GM12873 (cell line): ENCODE measurements around the gene INTS4.

ENCODE experiments used
- CTCF ChIP-seq: IDR thresholded peaks from 2 replicates; pipeline ENCODE4 v1.5.1; 2012; ENCODE audit warnings: low read depth, mild to moderate bottlenecking, moderate library complexity, low read length, control low read depth; ENCODE audit not compliant: insufficient read depth; ENCODE audit errors: missing control alignments

INTS4 gene

GRCh38 chr11:77999446-78000030 is 5.1 kb upstream of the INTS4 start:
- TF ChIP-seq CTCF: no peak

GRCh38 chr11:77993902-77994301 is 566 bp downstream of the INTS4 start:
- TF ChIP-seq CTCF: no peak

- TF ChIP-seq CTCF: no peak
These were observed 3.5 kb downstream of the INTS4 start for GRCh38 chr11:77990981-77991380.

- TF ChIP-seq CTCF: no peak
These were observed 13.0 kb downstream of the INTS4 start for GRCh38 chr11:77981346-77981947.

GRCh38 chr11:77968337-77968736 is 26.1 kb downstream of the INTS4 start:
- TF ChIP-seq CTCF: no peak

- TF ChIP-seq CTCF: no peak
These were observed 26.7 kb downstream of the INTS4 start for GRCh38 chr11:77967753-77968152.

GRCh38 chr11:77967121-77967520 is 27.3 kb downstream of the INTS4 start:
- no peak for TF ChIP-seq CTCF

- no peak for TF ChIP-seq CTCF
These were observed 28.1 kb downstream of the INTS4 start for GRCh38 chr11:77966338-77966737.
